ENCODE data around the gene EPHB2. TPM values are rescaled to one million over a fixed set of nuclear protein-coding genes. Genes with fewer than 3 reads are reported as not detected.

EPHB2 gene
- total and polyA plus RNA-seq, 2 of the 4 experiments (the other 2 are of a cell fraction): 52.3 to 58.8 TPM

DNA sequence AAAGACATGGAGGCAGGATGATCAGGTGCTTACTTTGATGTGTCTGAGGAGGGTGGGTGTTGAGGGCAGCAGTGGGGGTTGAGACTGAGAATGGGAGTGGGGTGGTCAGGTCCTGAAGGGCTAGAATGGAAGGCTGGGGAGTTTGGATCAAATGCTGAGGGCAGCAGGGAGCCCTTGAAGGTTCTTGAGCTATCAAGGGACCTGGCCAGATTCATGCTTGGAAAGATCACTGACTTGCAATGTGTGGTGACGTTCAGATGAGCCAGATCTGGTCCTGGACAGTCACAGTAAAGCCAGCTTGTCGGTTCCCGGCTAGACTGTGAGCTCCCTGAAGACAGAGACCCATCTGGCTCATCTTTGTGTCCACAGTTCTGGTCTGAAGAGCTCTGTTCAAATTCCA lies 3.8 kb downstream of the EPHB2 start:
- no peak overlapping the region for H3K18ac ChIP-seq (ENCODE audit: low read depth, low read length)
- DNase-seq (no peak), ATAC-seq (ENCODE audit: low read depth) (no peak)
- H3K4ac ChIP-seq (ENCODE audit: low read depth, low read length): no peak overlapping the region
- no peak overlapping the region for H2BK15ac ChIP-seq (ENCODE audit: low read depth, low read length)
- H2BK20ac ChIP-seq (ENCODE audit: low read depth, low read length): no peak overlapping the region
- H2BK120ac ChIP-seq (ENCODE audit: low read depth, low read length): no peak overlapping the region
- no peak overlapping the region for H2AFZ ChIP-seq (replicated peaks; ENCODE audit: low read length, poor library complexity)
- H3K9me3 ChIP-seq (ENCODE audit: control insufficient read depth, insufficient read depth, low read length): no peaks in the 10 kb centered on the region
- H3K4me2 ChIP-seq (ENCODE audit: low read depth, low read length): no peak overlapping the region
- H3K4me3 ChIP-seq (ENCODE audit: insufficient read depth, low read depth, low read length): no peak overlapping the region
- H2AK9ac ChIP-seq (replicated peaks; ENCODE audit: low read depth, low read length, poor library complexity): no peak overlapping the region
- 0 out of 2 replicates have a peak overlapping the region, but pooled peaks have one; percentile 14 for H3K14ac ChIP-seq (replicated peaks; ENCODE audit: low read depth, low read length)
- H3K56ac ChIP-seq (ENCODE audit: extremely low read depth, insufficient read depth, low read length): no peak overlapping the region
- peaks cover 17% of the 10 kb centered on the region for H3K4me1 ChIP-seq (ENCODE audit: control insufficient read depth, insufficient read depth, low read length)
- intact Hi-C loops (cut with micrococcal nuclease) (no loop called here), dilution Hi-C loops (cut with HindIII; ENCODE audit: low sequenced_read_pairs, unreplicated experiment) (no loop called here), in situ Hi-C loops (cut with MboI; ENCODE audit: low sequenced_read_pairs) (no loop called here)
- no peak overlapping the region for H3K23ac ChIP-seq (ENCODE audit: low read depth, low read length)
- H4K20me1 ChIP-seq (ENCODE audit: insufficient read depth, low read length): peaks cover 68% of the 10 kb centered on the region
- no peak overlapping the region for H4K8ac ChIP-seq (ENCODE audit: low read depth in 2 of 2, low read length in 2 of 2)
- H2AK5ac ChIP-seq (ENCODE audit: low read depth, low read length): no peak overlapping the region; the same call in 1 of the 2 replicates
- H3K36me3 ChIP-seq (ENCODE audit: control insufficient read depth, insufficient read depth, low read length): peaks cover 1% of the 10 kb centered on the region; the same call in 1 of the 2 replicates
- 100% methylated on average over 3 of the region's 3 CpGs; no CpG with 5 or more reads in 1 of the 2 experiments for WGBS, 2 experiments (ENCODE audit: extremely low coverage in 2 of 2, insufficient read length in 1 of 2)
- CTCF ChIA-PET: no interaction called here
- POLR2A ChIA-PET (ENCODE audit: unreplicated experiment): no interaction called here
- H3K9ac ChIP-seq (ENCODE audit: low read depth, low read length): no peak overlapping the region
- BruUV-seq (replicated peaks): no TSS peak
- H3K27ac ChIP-seq (ENCODE audit: insufficient read depth, low read length): no peak overlapping the region
- no peak overlapping the region for H2BK5ac ChIP-seq (ENCODE audit: low read depth, low read length, poor library complexity, severe bottlenecking)
- no peak overlapping the region for H4K91ac ChIP-seq (ENCODE audit: insufficient read depth, low read depth, low read length)
- H3K79me1 ChIP-seq (ENCODE audit: low read depth in 1 of 2, low read length in 2 of 2): peaks cover 32 to 75% of the 10 kb centered on the region in 2 experiments
- no peak overlapping the region for H4K5ac ChIP-seq (ENCODE audit: low read depth, low read length)
- no peaks in the 10 kb centered on the region for H3K27me3 ChIP-seq (ENCODE audit: control insufficient read depth, insufficient read depth, low read length)
- H3K9me1 ChIP-seq (ENCODE audit: insufficient read depth, low read length): peaks cover 18% of the 10 kb centered on the region; the same call in 1 of the 2 replicates
- TF ChIP-seq MXI1 (IDR thresholded peaks at IDR 0.05; ENCODE audit: borderline replicate concordance, low read depth, low read length): no peak
- TF ChIP-seq ELK1 (IDR thresholded peaks at IDR 0.05; ENCODE audit: borderline replicate concordance, low read depth, low read length): no peak
- no peak for TF ChIP-seq SMC3 (IDR thresholded peaks at IDR 0.05; ENCODE audit: low read depth, low read length)
- TF ChIP-seq MAFK (IDR thresholded peaks at IDR 0.05; ENCODE audit: low read depth, low read length): no peak
- no peak for TF ChIP-seq CTCF (conservative IDR thresholded peaks at IDR 0.05; ENCODE audit: low read depth, low read length)
- TF ChIP-seq RCOR1 (IDR thresholded peaks at IDR 0.05; ENCODE audit: insufficient replicate concordance, low read length): no peak
- no peak for TF ChIP-seq BHLHE40 (IDR thresholded peaks at IDR 0.05; ENCODE audit: low read depth, low read length)
- TF ChIP-seq POLR2A (IDR thresholded peaks at IDR 0.05; ENCODE audit: low read depth, low read length): no peak
- no peak for TF ChIP-seq RFX5 (IDR thresholded peaks at IDR 0.05; ENCODE audit: low read depth, low read length)
- no peak for TF ChIP-seq CHD1 (IDR thresholded peaks at IDR 0.05; ENCODE audit: low read depth, low read length)
- no peak for TF ChIP-seq FOS (IDR thresholded peaks at IDR 0.05; ENCODE audit: low read depth, low read length)
- TF ChIP-seq CEBPB (IDR thresholded peaks at IDR 0.05; ENCODE audit: low read depth, low read length): no peak
- TF ChIP-seq RAD21 (IDR thresholded peaks at IDR 0.05; ENCODE audit: low read length): no peak
- no peak for TF ChIP-seq USF2 (IDR thresholded peaks at IDR 0.05; ENCODE audit: low read depth, low read length)
- no peak for TF ChIP-seq NFE2L2 (IDR thresholded peaks at IDR 0.05; ENCODE audit: low read depth, low read length)
- no peak for TF ChIP-seq MAZ (IDR thresholded peaks at IDR 0.05; ENCODE audit: borderline replicate concordance, low read depth, low read length)

Measured in IMR-90 (cell line).